Vagina (tissue), 2 donors: ENCODE data around the gene RFT1.

Experiments used
- POLR2A ChIP-seq, 2 donors: fragments of 450-650 bp; IDR thresholded peaks; one replicate each; pipeline ENCODE4 v1.6.1; 2017; ENCODE audit warnings: antibody characterized with exemption in 2 of 2, mild to moderate bottlenecking in 2 of 2, moderate library complexity in 2 of 2
- TF ChIP-seq, protein P1 (sequence below), 3 experiments: fragments of 450-650 bp in 2 of 3; fragments of 200-600 bp in 1 of 3; sonication (generic) in 1 of 3; IDR thresholded peaks; one replicate each; pipeline ENCODE4 v1.5.1; 2017 to 2019; ENCODE audit warnings: antibody characterized with exemption in 3 of 3, mild to moderate bottlenecking in 2 of 3, moderate library complexity in 2 of 3

DNA sequence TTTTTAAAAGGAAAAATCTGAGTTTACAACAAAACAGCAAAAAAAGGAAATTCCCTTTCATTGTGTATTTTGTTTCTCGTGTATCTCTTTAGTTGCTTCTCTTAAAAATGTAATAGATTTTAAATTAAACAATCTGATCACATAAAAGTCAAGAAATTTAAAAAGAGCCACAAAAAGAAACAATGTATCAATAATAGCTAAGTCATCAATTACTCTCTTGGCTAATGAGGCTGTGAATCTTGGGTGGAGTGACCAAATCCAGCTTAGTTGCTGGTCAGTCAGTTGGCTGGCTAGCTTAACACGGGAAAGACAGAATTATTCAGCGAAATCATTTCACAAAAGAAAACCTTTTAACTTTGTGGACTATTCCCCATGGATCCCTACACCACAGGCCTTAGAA lies 87.6 kb downstream of the RFT1 start:
- TF ChIP-seq, protein P1, sequence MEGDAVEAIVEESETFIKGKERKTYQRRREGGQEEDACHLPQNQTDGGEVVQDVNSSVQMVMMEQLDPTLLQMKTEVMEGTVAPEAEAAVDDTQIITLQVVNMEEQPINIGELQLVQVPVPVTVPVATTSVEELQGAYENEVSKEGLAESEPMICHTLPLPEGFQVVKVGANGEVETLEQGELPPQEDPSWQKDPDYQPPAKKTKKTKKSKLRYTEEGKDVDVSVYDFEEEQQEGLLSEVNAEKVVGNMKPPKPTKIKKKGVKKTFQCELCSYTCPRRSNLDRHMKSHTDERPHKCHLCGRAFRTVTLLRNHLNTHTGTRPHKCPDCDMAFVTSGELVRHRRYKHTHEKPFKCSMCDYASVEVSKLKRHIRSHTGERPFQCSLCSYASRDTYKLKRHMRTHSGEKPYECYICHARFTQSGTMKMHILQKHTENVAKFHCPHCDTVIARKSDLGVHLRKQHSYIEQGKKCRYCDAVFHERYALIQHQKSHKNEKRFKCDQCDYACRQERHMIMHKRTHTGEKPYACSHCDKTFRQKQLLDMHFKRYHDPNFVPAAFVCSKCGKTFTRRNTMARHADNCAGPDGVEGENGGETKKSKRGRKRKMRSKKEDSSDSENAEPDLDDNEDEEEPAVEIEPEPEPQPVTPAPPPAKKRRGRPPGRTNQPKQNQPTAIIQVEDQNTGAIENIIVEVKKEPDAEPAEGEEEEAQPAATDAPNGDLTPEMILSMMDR (IDR thresholded peaks at IDR 0.05) = no peak
- TF ChIP-seq POLR2A (IDR thresholded peaks at IDR 0.05) = no peak
